ENCODE results near the gene DOP1A.

GRCh38 chr6:83051377-83052172, 15.9 kb upstream of the DOP1A start:
- TF ChIP-seq POLR2AphosphoS5 (IDR thresholded peaks at IDR 0.05; ENCODE audit: low read depth, low read length) (no peak), REST (IDR thresholded peaks at IDR 0.05; ENCODE audit: insufficient read depth in 1 of 2, low read depth in 2 of 2, low read length in 2 of 2) (no peak), TAF1 (IDR thresholded peaks at IDR 0.05; ENCODE audit: borderline replicate concordance, insufficient read depth, low read length) (no peak), FOXP2 (optimal IDR thresholded peaks at IDR 0.05; ENCODE audit: borderline replicate concordance, extremely low read depth, extremely low read length, insufficient read depth) (no peak)
